Measurements from ENCODE around the gene NXPH3.

NXPH3 gene

DNA sequence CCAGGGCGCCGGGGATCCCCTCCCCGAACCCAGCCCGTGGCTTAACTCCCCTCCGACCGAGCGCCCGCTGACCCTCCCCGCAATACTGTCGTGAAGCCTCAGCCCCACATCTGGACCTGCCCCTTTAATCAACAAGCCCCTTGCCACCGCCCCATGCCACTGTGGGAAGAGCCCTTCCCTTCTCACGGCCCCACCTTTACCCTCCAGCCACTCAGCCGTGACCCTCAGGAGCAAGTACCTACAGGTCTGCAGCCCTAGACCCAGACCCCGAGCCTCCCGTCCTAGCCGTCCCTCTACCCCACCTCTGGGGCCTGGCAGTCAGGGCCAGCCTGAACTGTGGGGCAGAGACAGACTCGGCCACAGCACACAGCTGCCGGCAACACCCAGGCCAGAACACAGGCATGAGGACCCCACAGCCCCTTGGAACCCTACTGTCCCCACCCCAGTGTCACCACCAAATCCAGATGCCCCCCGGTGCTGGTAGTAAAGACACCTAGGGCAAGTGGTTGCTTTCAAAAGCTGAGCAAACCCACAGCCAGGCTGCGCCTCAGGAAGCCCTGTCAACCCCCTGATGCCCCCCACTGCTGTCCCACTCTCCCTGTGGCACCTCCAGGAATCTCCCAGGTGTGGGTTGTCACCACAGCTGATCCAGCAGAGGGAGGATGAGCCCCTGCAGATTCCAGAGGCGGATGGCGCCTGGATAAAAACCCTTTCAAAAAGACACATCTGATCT, 1.4 kb downstream of the NXPH3 start:
- Histone ChIP-seq H3K36me3 (ENCODE audit: insufficient read depth, low read length) (no peaks in the 10 kb centered on the region), H3K4me1 (ENCODE audit: insufficient read depth, low read length) (peaks cover 21% of the 10 kb centered on the region), H3K9ac (ENCODE audit: low read depth, low read length) (peak overlapping the region; percentile 95)

DNA sequence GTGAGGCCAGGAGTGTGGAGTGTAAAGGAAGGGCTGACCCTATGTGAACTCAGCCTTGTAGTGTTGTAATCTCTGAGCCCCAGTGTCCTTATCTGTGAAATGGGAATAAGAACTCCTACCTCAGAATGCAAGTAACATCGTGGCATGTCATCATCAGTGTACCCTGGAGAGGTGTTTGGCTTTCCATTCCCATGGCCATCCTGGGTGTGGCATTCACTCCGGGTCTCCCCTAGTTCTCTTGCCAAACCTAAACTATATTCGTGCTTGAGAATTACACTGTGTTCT, 1.9 kb downstream of the NXPH3 start:
- Histone ChIP-seq H3K9ac (ENCODE audit: low read depth, low read length) (no peak overlapping the region; the same call in 1 of the 2 replicates), H3K4me1 (ENCODE audit: insufficient read depth, low read length) (peaks cover 21% of the 10 kb centered on the region), H3K9me3 (ENCODE audit: control insufficient read depth, insufficient read depth, low read length) (no peaks in the 10 kb centered on the region), H3K36me3 (ENCODE audit: insufficient read depth, low read length) (no peaks in the 10 kb centered on the region)

More for the DNA sequence above, 1.4 kb downstream of the NXPH3 start:
- no peaks in the 10 kb centered on the region for H3K9me3 ChIP-seq (ENCODE audit: control insufficient read depth, insufficient read depth, low read length)

DNA sequence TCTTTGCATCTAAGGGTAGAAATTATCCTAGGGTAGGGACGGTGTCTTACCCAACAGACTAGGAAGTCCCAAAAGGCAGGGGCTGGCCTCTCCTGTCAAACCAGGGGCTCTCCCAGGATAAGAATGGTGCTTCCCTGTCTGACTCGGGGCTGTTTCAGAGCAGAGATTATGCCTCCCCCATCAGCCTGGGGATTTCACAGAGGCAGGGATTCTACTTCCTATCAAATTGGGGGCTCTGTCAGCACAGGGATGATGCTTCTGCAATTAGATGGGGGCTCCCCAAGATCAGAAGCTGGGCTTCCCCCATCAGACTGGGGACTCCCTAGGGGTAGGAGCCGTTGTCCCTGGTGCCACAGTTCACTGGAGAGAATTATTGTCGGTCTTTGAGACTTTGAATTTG, 2.3 kb downstream of the NXPH3 start:
- no peaks in the 10 kb centered on the region for H3K36me3 ChIP-seq (ENCODE audit: insufficient read depth, low read length)
- H3K4me1 ChIP-seq (ENCODE audit: insufficient read depth, low read length): peaks cover 21% of the 10 kb centered on the region
- no peak overlapping the region for H3K9ac ChIP-seq (ENCODE audit: low read depth, low read length)
- no peaks in the 10 kb centered on the region for H3K9me3 ChIP-seq (ENCODE audit: control insufficient read depth, insufficient read depth, low read length)

DNA sequence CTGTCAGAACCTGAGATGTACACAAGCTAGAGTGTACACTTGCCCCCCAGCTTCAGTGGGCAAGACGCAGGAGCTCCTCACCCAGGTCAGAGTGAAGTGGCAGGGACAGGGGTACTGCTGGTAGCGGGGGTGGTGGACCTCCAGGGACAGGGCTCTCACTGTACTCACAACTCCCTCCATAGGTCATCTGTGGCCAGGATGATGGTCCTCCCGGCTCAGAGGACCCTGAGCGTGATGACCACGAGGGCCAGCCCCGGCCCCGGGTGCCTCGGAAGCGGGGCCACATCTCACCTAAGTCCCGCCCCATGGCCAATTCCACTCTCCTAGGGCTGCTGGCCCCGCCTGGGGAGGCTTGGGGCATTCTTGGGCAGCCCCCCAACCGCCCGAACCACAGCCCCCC, 2.7 kb downstream of the NXPH3 start:
- Histone ChIP-seq H3K9ac (ENCODE audit: low read depth, low read length) (no peak overlapping the region), H3K4me1 (ENCODE audit: insufficient read depth, low read length) (peaks cover 20% of the 10 kb centered on the region), H3K9me3 (ENCODE audit: control insufficient read depth, insufficient read depth, low read length) (no peaks in the 10 kb centered on the region), H3K36me3 (ENCODE audit: insufficient read depth, low read length) (no peaks in the 10 kb centered on the region)

DNA sequence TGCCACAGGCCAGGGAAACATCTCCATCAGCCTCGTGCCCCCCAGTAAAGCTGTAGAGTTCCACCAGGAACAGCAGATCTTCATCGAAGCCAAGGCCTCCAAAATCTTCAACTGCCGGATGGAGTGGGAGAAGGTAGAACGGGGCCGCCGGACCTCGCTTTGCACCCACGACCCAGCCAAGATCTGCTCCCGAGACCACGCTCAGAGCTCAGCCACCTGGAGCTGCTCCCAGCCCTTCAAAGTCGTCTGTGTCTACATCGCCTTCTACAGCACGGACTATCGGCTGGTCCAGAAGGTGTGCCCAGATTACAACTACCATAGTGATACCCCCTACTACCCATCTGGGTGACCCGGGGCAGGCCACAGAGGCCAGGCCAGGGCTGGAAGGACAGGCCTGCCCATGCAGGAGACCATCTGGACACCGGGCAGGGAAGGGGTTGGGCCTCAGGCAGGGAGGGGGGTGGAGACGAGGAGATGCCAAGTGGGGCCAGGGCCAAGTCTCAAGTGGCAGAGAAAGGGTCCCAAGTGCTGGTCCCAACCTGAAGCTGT, 3.4 kb downstream of the NXPH3 start:
- Histone ChIP-seq H3K36me3 (ENCODE audit: insufficient read depth, low read length) (no peaks in the 10 kb centered on the region), H3K9ac (ENCODE audit: low read depth, low read length) (no peak overlapping the region)

DNA sequence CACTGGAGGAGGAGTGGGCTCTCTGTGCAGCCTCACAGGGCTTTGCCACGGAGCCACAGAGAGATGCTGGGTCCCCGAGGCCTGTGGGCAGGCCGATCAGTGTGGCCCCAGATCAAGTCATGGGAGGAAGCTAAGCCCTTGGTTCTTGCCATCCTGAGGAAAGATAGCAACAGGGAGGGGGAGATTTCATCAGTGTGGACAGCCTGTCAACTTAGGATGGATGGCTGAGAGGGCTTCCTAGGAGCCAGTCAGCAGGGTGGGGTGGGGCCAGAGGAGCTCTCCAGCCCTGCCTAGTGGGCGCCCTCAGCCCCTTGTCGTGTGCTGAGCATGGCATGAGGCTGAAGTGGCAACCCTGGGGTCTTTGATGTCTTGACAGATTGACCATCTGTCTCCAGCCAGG, 3.9 kb downstream of the NXPH3 start:
- H3K9me3 ChIP-seq (ENCODE audit: control insufficient read depth, insufficient read depth, low read length): no peaks in the 10 kb centered on the region
- no peak overlapping the region for H3K9ac ChIP-seq (ENCODE audit: low read depth, low read length)
- no peaks in the 10 kb centered on the region for H3K36me3 ChIP-seq (ENCODE audit: insufficient read depth, low read length)
- H3K4me1 ChIP-seq (ENCODE audit: insufficient read depth, low read length): peaks cover 12% of the 10 kb centered on the region; the same call in 1 of the 2 replicates

More for the DNA sequence above, 3.4 kb downstream of the NXPH3 start:
- Histone ChIP-seq H3K4me1 (ENCODE audit: insufficient read depth, low read length) (peaks cover 17% of the 10 kb centered on the region; the same call in 1 of the 2 replicates), H3K9me3 (ENCODE audit: control insufficient read depth, insufficient read depth, low read length) (no peaks in the 10 kb centered on the region)

DNA sequence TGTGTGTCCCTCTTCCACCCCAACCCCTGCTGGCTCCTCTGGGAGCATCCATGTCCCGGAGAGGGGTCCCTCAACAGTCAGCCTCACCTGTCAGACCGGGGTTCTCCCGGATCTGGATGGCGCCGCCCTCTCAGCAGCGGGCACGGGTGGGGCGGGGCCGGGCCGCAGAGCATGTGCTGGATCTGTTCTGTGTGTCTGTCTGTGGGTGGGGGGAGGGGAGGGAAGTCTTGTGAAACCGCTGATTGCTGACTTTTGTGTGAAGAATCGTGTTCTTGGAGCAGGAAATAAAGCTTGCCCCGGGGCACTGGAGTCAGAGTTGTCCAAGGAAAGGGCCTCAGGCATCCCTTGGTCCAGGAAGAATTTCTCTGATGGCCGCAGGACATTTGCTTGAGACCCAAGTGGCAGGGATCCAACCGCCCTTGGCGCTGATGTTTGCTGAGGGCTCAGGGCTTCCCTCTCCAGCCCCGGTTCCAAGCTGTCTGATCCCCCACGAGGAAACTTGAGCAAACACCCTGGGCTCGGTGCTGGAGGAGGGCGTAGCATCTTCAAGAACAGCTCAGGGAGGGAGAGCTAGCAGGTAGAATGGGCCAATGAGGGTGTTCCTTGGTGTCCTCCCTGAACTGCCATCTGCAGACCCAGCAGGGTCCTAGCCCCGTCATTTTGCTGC, 4.5 kb downstream of the NXPH3 start:
- Histone ChIP-seq H3K9me3 (ENCODE audit: control insufficient read depth, insufficient read depth, low read length) (no peaks in the 10 kb centered on the region), H3K4me1 (ENCODE audit: insufficient read depth, low read length) (peaks cover 5% of the 10 kb centered on the region; the same call in 1 of the 2 replicates), H3K36me3 (ENCODE audit: insufficient read depth, low read length) (no peaks in the 10 kb centered on the region), H3K9ac (ENCODE audit: low read depth, low read length) (no peak overlapping the region)

DNA sequence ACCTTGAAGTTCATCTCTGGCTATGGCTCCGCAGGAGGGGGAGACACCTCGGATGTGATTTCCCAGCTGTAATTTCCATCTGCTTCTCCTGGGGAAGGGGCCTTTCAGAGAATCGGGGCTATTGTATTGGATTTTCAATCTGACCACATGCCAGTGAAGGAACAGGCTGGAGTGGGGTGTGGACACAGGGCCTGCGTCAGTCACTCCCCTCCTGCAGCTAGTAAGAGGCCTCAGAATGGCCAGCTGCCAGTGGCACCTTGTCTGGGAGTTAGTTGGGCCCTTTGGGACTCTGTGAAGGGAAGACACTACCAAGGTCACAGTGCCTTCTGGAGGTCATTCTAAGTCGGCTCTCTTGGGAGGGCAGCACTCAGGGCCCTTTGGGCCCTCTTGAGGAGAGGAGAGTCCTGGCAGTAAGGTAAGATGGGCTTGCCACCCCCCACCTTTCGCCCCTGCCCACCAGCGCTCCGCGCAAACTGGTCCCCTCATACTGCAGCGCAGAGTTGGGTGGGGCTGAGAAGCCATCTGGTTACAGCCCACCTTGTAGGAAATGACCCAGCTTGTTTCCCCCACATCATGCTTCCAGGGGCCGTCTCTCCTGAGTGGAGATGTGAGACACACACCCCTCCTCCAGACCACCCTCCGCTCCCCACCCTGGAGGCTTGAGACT, 5.4 kb downstream of the NXPH3 start:
- no peaks in the 10 kb centered on the region for H3K36me3 ChIP-seq (ENCODE audit: insufficient read depth, low read length)
- H3K4me1 ChIP-seq (ENCODE audit: insufficient read depth, low read length): peaks cover 4% of the 10 kb centered on the region; the same call in 1 of the 2 replicates
- no peaks in the 10 kb centered on the region for H3K9me3 ChIP-seq (ENCODE audit: control insufficient read depth, insufficient read depth, low read length)
- no peak overlapping the region for H3K9ac ChIP-seq (ENCODE audit: low read depth, low read length)

DNA sequence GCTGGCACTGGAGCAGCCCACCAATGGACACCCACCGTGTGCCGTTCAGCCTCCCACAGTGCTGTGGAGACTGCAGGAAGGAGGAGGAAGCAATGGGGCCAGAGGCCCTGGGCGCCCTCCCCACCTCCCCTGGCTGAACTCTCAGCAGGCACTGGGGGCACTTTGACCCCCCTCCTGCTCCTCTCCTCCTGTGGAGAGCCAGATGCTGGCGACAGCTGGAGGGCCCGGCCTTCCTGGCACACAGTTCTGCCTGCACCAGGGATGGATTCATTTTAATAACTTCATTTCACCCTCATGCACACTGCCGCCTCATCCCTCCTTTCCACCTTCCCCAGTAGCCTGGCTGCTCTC, 6.0 kb downstream of the NXPH3 start:
- Histone ChIP-seq H3K9me3 (ENCODE audit: control insufficient read depth, insufficient read depth, low read length) (no peaks in the 10 kb centered on the region), H3K36me3 (ENCODE audit: insufficient read depth, low read length) (no peaks in the 10 kb centered on the region), H3K4me1 (ENCODE audit: insufficient read depth, low read length) (peaks cover 4% of the 10 kb centered on the region; the same call in 1 of the 2 replicates), H3K9ac (ENCODE audit: low read depth, low read length) (no peak overlapping the region)

DNA sequence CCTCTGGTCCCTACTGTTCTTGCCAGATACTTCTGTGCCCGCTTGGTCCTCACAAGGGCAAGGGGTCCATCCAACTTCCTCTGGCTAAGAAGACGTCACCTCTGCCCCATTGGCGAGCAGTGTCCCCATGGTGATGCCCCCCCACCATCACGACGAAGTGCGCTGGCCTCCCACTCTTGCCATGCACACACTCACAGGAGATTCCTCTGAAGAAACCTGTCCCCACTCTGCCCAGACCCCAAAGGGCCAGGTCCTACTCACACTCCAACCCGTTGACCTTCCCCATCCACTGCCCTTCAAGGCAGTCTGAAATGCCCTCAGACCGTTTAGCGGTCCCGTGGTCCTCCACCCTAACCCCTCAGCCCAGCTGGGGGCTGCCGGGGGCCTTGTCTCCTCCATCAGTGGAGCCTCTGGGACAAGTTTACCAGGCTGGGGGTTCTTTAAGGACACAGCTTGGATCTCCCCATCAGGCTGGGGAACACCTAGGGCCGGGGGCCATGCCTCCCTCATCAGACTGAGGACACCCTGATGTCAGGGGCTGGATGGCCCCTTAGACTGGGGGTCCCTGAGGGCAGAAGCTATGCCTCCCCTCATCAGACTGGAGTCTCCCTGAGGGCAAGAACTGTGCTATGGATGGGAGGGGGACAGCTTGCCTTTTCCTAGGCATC, 6.5 kb downstream of the NXPH3 start:
- Histone ChIP-seq H3K4me1 (ENCODE audit: insufficient read depth, low read length) (peaks cover 4% of the 10 kb centered on the region; the same call in 1 of the 2 replicates), H3K9me3 (ENCODE audit: control insufficient read depth, insufficient read depth, low read length) (no peaks in the 10 kb centered on the region), H3K36me3 (ENCODE audit: insufficient read depth, low read length) (no peaks in the 10 kb centered on the region), H3K9ac (ENCODE audit: low read depth, low read length) (no peak overlapping the region)

DNA sequence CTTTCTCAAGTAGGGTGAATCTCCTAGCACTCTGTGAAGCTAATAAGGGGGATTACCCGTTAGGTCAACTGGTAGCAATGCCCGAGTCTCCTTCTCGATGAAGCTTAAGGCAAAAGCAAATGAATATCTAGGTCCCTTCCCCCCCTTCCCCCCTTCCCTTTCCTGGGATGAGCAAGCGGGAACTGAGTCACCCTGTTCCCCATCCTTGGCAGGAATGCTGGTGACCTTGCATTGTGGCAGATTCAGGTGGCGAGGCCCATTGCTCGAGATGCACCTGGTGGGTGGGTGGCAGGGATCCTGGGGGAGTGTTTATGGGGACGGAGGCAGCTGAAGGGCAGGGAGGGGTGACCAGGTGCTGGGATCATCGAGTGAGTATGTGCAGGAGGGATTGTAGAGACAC, 7.1 kb downstream of the NXPH3 start:
- Histone ChIP-seq H3K4me1 (ENCODE audit: insufficient read depth, low read length) (no peaks in the 10 kb centered on the region; the same call in 1 of the 2 replicates), H3K9ac (ENCODE audit: low read depth, low read length) (no peak overlapping the region), H3K36me3 (ENCODE audit: insufficient read depth, low read length) (no peaks in the 10 kb centered on the region), H3K9me3 (ENCODE audit: control insufficient read depth, insufficient read depth, low read length) (no peaks in the 10 kb centered on the region)

DNA sequence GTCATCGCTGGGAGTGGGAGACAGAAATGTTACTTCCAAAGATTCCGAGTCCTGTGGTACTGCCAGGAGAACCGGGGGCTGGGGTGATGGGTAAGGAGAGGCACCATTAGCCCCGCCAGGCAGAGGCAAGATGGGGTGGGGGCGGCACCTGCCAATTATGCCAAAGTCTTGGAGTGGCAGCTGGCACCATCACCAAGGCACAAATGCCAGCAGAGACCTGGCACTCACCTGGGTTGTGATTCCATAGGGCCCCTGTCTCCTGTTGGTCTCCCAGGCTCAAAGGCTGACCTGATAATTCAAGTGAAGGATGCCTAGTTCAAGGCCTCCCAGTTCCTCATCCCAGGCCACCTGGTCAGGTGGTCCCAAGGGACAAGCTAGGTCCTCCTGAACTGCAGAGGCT, 7.6 kb downstream of the NXPH3 start:
- no peaks in the 10 kb centered on the region for H3K36me3 ChIP-seq (ENCODE audit: insufficient read depth, low read length)
- H3K9ac ChIP-seq (ENCODE audit: low read depth, low read length): no peak overlapping the region
- H3K9me3 ChIP-seq (ENCODE audit: control insufficient read depth, insufficient read depth, low read length): no peaks in the 10 kb centered on the region
- H3K4me1 ChIP-seq (ENCODE audit: insufficient read depth, low read length): no peaks in the 10 kb centered on the region; the same call in 1 of the 2 replicates

DNA sequence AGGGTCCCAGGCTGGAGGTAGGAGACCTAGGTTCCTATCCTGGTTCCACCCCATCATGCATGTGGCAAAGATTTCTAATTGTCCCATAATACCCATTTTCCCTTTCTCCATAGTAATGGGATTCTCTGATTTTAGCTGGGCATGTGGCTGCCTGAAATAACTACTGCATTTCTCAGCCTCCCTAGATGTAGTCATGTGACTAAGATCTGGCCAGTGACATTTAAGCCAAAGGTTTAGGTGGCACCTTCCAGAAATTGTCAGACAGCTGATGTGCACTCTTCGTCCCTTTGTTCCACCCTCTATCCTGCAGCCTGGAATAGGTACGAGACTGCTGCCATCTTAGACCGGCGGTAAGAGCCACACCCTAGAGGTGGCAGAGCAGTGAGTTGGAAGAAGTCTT, 8.2 kb downstream of the NXPH3 start:
- H3K9ac ChIP-seq (ENCODE audit: low read depth, low read length): no peak overlapping the region
- no peaks in the 10 kb centered on the region; the same call in 1 of the 2 replicates for H3K4me1 ChIP-seq (ENCODE audit: insufficient read depth, low read length)
- no peaks in the 10 kb centered on the region for H3K9me3 ChIP-seq (ENCODE audit: control insufficient read depth, insufficient read depth, low read length)
- no peaks in the 10 kb centered on the region for H3K36me3 ChIP-seq (ENCODE audit: insufficient read depth, low read length)

DNA sequence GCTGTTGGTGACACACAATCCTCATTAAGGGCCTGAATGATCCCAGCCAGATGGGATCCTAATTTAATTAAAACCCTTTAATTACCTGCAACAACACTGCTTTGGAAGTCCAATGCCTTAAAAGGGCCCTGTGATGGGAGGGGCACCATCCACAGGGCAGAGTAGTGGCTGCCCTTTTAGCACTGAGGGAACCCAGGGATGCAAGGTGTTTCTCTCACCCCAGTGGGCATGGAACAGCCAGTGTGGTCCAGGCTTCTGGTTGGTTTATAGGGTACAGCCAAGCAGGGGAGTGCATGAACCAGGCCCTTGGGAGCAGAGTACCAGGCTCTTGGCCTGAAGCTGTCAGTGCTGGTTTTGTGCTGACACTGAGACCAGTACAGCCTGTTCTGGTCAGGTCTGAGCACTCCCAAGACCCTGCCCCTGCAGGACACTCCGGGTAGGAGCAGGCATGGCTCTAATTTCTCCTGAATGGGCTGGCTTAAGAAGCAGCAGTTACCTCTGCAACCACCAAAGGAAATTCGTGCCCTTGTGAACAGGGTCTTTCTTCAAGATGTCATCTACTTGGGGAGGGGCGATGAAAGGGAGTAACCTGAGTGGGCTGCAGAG, 9.9 kb downstream of the NXPH3 start:
- no peak overlapping the region for H3K9ac ChIP-seq (ENCODE audit: low read depth, low read length)
- no peaks in the 10 kb centered on the region; the same call in 1 of the 2 replicates for H3K4me1 ChIP-seq (ENCODE audit: insufficient read depth, low read length)
- H3K9me3 ChIP-seq (ENCODE audit: control insufficient read depth, insufficient read depth, low read length): no peaks in the 10 kb centered on the region
- H3K36me3 ChIP-seq (ENCODE audit: insufficient read depth, low read length): no peaks in the 10 kb centered on the region

All from ES-I3 (cell line).